OCI-LY7 (cell line): Measurements from ENCODE around the gene CACNA1D. TPM values are rescaled to one million over a fixed set of nuclear protein-coding genes. Genes with fewer than 3 reads are reported as not detected.

Experiments
- BruUV-seq: library from RNA; stranded (reverse); fragments of 400-500 nt; replicated peaks from 2 replicates; lab custom pipeline; 2021; lab: Mats Ljungman, UMichigan
- CTCF ChIA-PET: fragments of 300-600 bp; sonication (Branson Sonifier 250); formaldehyde crosslinking; loops from one replicate; lab custom pipeline; 2022; ENCODE audit warnings: antibody characterized with exemption; ENCODE audit not compliant: unreplicated experiment; lab: Charles Lee
- POLR2A ChIA-PET: fragments of 300-600 bp; sonication (Branson Sonifier 250); formaldehyde crosslinking; loops from one replicate; lab custom pipeline; 2022; ENCODE audit warnings: antibody characterized with exemption; lab: Charles Lee
- DNase-seq: peaks from one replicate; pipeline ENCODE4 v3.0.0-alpha.2; 2015; ENCODE audit warnings: low spot score
- H2AFZ ChIP-seq: fragments of 200-600 bp; sonication (generic), shearing (Covaris generic); 2 replicates; pipeline ENCODE4 v1.6.1; 2014; ENCODE audit warnings: mild to moderate bottlenecking, antibody characterized with exemption, low read length, moderate library complexity
- H3K27ac ChIP-seq: fragments of 200-600 bp; sonication (generic); 2 replicates; pipeline ENCODE4 v1.5.1; 2014; ENCODE audit warnings: mixed run types, low read depth, mild to moderate bottlenecking, moderate library complexity, low read length, inconsistent platforms; ENCODE audit not compliant: poor library complexity, severe bottlenecking
- H3K36me3 ChIP-seq: fragments of 200-600 bp; sonication (generic); 2 replicates; pipeline ENCODE4 v1.6.1; 2014; ENCODE audit warnings: mild to moderate bottlenecking, antibody characterized with exemption, low read length, moderate library complexity, mixed read lengths; ENCODE audit not compliant: insufficient read depth
- H3K4me1 ChIP-seq: fragments of 200-600 bp; sonication (generic); 2 replicates; pipeline ENCODE4 v1.5.1; 2014; ENCODE audit warnings: mild to moderate bottlenecking, low read length; ENCODE audit not compliant: insufficient read depth, poor library complexity, severe bottlenecking
- H3K4me2 ChIP-seq: fragments of 200-600 bp; sonication (generic); 2 replicates; pipeline ENCODE4 v1.6.1; 2014; ENCODE audit warnings: mild to moderate bottlenecking, low read length
- H3K4me3 ChIP-seq: fragments of 200-600 bp; sonication (generic); 2 replicates; pipeline ENCODE4 v1.5.1; 2014; ENCODE audit warnings: mild to moderate bottlenecking, low read depth, low read length; ENCODE audit not compliant: poor library complexity, severe bottlenecking
- H3K79me2 ChIP-seq: fragments of 200-600 bp; sonication (generic); 2 replicates; pipeline ENCODE4 v1.6.1; 2016; ENCODE audit warnings: low read depth, mild to moderate bottlenecking, low read length, moderate library complexity, mixed read lengths; ENCODE audit not compliant: insufficient read depth
- H3K9me2 ChIP-seq: fragments of 200-600 bp; sonication (generic); 2 replicates; pipeline ENCODE4 v1.6.1; 2016; ENCODE audit warnings: mild to moderate bottlenecking, low read length, mixed read lengths; ENCODE audit not compliant: insufficient read depth
- H3K9me3 ChIP-seq: fragments of 200-600 bp; sonication (generic); 2 replicates; pipeline ENCODE4 v1.6.1; 2014; ENCODE audit warnings: mild to moderate bottlenecking, mixed run types, low read length, mixed read lengths
- H4K20me1 ChIP-seq: fragments of 200-600 bp; sonication (generic); 2 replicates; pipeline ENCODE4 v1.6.1; 2014; ENCODE audit warnings: mild to moderate bottlenecking, antibody characterized with exemption, low read length, moderate library complexity, mixed read lengths; ENCODE audit not compliant: insufficient read depth
- CTCF ChIP-seq: fragments of 200-600 bp; sonication (generic); conservative IDR thresholded peaks from 2 replicates; pipeline ENCODE4 v1.5.1; 2014; ENCODE audit warnings: mild to moderate bottlenecking, antibody characterized with exemption, low read length, moderate library complexity, mixed read lengths
- EZH2phosphoT487 ChIP-seq: fragments of 200-600 bp; sonication (generic); IDR thresholded peaks from 2 replicates; pipeline ENCODE4 v1.6.1; 2018; ENCODE audit warnings: low read depth, borderline replicate concordance, mild to moderate bottlenecking, mixed run types, antibody characterized with exemption, low read length, moderate library complexity, mixed read lengths
- intact Hi-C: fragments of 100-400 bp; cut with micrococcal nuclease; formaldehyde crosslinking; loops from one replicate; pipeline ENCODE4 v1.10.0; 2022; ENCODE audit not compliant: unreplicated experiment
- total RNA-seq, 2 experiments: library from RNA; depleted of rRNA in 1 of 2; stranded (reverse); fragments of >200 nt in 1 of 2; shearing (Covaris generic) in 1 of 2; gene quantifications; 2 replicates each; pipeline ENCODE4 v1.2.3, GENCODE V29; 2014 to 2022

Gene CACNA1D
- total RNA-seq, 2 experiments from 2014 or later: 0.42 TPM; not detected in 1

GRCh38 chr3:53478166-53478830, 16.1 kb upstream of the CACNA1D start:
- no peak overlapping the region for H3K4me3 ChIP-seq
- H3K79me2 ChIP-seq: no peaks in the 10 kb centered on the region
- intact Hi-C loops: no loop called here
- H3K4me1 ChIP-seq: no peaks in the 10 kb centered on the region
- no peak overlapping the region for H2AFZ ChIP-seq
- no peaks in the 10 kb centered on the region for H3K36me3 ChIP-seq
- no peak for TF ChIP-seq EZH2phosphoT487
- no peak for TF ChIP-seq CTCF
- H3K27ac ChIP-seq: no peak overlapping the region
- no peaks in the 10 kb centered on the region for H4K20me1 ChIP-seq
- H3K9me3 ChIP-seq: no peaks in the 10 kb centered on the region
- POLR2A ChIA-PET: interaction anchor here (0.8 kb wide), 1 partner anchor 1633 kb away, joined by 3 read pairs; no protein-coding TSS in a partner anchor
- CTCF ChIA-PET: no interaction called here
- BruUV-seq: no TSS peak
- H3K9me2 ChIP-seq: no peaks in the 10 kb centered on the region
- DNase-seq: no peak
- H3K4me2 ChIP-seq: no peak overlapping the region

GRCh38 chr3:53478921-53479664, 15.3 kb upstream of the CACNA1D start:
- TF ChIP-seq CTCF (no peak), EZH2phosphoT487 (no peak)
- Histone ChIP-seq H3K9me2 (no peaks in the 10 kb centered on the region), H3K4me2 (no peak overlapping the region), H4K20me1 (no peaks in the 10 kb centered on the region), H2AFZ (no peak overlapping the region), H3K4me1 (no peaks in the 10 kb centered on the region), H3K36me3 (no peaks in the 10 kb centered on the region), H3K4me3 (no peak overlapping the region), H3K9me3 (no peaks in the 10 kb centered on the region), H3K27ac (no peak overlapping the region), H3K79me2 (no peaks in the 10 kb centered on the region)
- CTCF ChIA-PET: no interaction called here
- intact Hi-C loops: no loop called here
- POLR2A ChIA-PET: interaction anchor here (0.8 kb wide), 1 partner anchor 1632 kb away, joined by 3 read pairs; no protein-coding TSS in a partner anchor
- no peak for DNase-seq
- BruUV-seq: no TSS peak
